ENCODE results near the gene CLRN1. TPM values are rescaled to one million over a fixed set of nuclear protein-coding genes. Genes with fewer than 3 reads are reported as not detected.

The CLRN1 gene
- total and polyA plus RNA-seq, 2 of the 13 experiments (the other 11 are each of a cell fraction or from before 2014, with no cell fraction given), result not detected

GRCh38 chr3:150951923-150952322, 20.6 kb downstream of the CLRN1 start (continued):
- TF ChIP-seq, protein P1, sequence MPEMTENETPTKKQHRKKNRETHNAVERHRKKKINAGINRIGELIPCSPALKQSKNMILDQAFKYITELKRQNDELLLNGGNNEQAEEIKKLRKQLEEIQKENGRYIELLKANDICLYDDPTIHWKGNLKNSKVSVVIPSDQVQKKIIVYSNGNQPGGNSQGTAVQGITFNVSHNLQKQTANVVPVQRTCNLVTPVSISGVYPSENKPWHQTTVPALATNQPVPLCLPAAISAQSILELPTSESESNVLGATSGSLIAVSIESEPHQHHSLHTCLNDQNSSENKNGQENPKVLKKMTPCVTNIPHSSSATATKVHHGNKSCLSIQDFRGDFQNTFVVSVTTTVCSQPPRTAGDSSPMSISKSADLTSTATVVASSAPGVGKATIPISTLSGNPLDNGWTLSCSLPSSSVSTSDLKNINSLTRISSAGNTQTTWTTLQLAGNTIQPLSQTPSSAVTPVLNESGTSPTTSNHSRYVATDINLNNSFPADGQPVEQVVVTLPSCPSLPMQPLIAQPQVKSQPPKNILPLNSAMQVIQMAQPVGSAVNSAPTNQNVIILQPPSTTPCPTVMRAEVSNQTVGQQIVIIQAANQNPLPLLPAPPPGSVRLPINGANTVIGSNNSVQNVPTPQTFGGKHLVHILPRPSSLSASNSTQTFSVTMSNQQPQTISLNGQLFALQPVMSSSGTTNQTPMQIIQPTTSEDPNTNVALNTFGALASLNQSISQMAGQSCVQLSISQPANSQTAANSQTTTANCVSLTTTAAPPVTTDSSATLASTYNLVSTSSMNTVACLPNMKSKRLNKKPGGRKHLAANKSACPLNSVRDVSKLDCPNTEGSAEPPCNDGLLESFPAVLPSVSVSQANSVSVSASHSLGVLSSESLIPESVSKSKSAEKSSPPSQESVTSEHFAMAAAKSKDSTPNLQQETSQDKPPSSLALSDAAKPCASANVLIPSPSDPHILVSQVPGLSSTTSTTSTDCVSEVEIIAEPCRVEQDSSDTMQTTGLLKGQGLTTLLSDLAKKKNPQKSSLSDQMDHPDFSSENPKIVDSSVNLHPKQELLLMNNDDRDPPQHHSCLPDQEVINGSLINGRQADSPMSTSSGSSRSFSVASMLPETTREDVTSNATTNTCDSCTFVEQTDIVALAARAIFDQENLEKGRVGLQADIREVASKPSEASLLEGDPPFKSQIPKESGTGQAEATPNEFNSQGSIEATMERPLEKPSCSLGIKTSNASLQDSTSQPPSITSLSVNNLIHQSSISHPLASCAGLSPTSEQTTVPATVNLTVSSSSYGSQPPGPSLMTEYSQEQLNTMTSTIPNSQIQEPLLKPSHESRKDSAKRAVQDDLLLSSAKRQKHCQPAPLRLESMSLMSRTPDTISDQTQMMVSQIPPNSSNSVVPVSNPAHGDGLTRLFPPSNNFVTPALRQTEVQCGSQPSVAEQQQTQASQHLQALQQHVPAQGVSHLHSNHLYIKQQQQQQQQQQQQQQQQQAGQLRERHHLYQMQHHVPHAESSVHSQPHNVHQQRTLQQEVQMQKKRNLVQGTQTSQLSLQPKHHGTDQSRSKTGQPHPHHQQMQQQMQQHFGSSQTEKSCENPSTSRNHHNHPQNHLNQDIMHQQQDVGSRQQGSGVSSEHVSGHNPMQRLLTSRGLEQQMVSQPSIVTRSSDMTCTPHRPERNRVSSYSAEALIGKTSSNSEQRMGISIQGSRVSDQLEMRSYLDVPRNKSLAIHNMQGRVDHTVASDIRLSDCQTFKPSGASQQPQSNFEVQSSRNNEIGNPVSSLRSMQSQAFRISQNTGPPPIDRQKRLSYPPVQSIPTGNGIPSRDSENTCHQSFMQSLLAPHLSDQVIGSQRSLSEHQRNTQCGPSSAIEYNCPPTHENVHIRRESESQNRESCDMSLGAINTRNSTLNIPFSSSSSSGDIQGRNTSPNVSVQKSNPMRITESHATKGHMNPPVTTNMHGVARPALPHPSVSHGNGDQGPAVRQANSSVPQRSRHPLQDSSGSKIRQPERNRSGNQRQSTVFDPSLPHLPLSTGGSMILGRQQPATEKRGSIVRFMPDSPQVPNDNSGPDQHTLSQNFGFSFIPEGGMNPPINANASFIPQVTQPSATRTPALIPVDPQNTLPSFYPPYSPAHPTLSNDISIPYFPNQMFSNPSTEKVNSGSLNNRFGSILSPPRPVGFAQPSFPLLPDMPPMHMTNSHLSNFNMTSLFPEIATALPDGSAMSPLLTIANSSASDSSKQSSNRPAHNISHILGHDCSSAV (CRISPR knock-in tag; IDR thresholded peaks at IDR 0.05; ENCODE audit: borderline replicate concordance), result no peak
- TF ChIP-seq KLF9 (CRISPR knock-in tag; IDR thresholded peaks at IDR 0.05; ENCODE audit: low read depth), result no peak
- TF ChIP-seq, protein P2, sequence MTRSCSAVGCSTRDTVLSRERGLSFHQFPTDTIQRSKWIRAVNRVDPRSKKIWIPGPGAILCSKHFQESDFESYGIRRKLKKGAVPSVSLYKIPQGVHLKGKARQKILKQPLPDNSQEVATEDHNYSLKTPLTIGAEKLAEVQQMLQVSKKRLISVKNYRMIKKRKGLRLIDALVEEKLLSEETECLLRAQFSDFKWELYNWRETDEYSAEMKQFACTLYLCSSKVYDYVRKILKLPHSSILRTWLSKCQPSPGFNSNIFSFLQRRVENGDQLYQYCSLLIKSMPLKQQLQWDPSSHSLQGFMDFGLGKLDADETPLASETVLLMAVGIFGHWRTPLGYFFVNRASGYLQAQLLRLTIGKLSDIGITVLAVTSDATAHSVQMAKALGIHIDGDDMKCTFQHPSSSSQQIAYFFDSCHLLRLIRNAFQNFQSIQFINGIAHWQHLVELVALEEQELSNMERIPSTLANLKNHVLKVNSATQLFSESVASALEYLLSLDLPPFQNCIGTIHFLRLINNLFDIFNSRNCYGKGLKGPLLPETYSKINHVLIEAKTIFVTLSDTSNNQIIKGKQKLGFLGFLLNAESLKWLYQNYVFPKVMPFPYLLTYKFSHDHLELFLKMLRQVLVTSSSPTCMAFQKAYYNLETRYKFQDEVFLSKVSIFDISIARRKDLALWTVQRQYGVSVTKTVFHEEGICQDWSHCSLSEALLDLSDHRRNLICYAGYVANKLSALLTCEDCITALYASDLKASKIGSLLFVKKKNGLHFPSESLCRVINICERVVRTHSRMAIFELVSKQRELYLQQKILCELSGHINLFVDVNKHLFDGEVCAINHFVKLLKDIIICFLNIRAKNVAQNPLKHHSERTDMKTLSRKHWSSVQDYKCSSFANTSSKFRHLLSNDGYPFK (CRISPR knock-in tag; IDR thresholded peaks at IDR 0.05; ENCODE audit: borderline replicate concordance), result no peak
- TF ChIP-seq ZNF562 (CRISPR knock-in tag; IDR thresholded peaks at IDR 0.05; ENCODE audit: borderline replicate concordance), result no peak
- TF ChIP-seq MNT (IDR thresholded peaks at IDR 0.05), result no peak
- no peak for TF ChIP-seq TEF (CRISPR knock-in tag; IDR thresholded peaks at IDR 0.05)
- TF ChIP-seq ZNF407 (CRISPR knock-in tag; IDR thresholded peaks at IDR 0.05; ENCODE audit: not compliant biosample characterization), result no peak

Measured in HepG2 (cell line).